H1 (cell line): ENCODE measurements around the gene INO80C. TPM values are rescaled to one million over a fixed set of nuclear protein-coding genes. Genes with fewer than 3 reads are reported as not detected.

Experiments
- CTCF ChIA-PET: fragments of 300-600 bp; sonication (Branson Sonifier 250); formaldehyde crosslinking; loops from one replicate; lab custom pipeline; 2021; ENCODE audit not compliant: partially characterized antibody; lab: Charles Lee
- POLR2A ChIA-PET: fragments of 300-600 bp; sonication (Branson Sonifier 250); formaldehyde crosslinking; loops from one replicate; lab custom pipeline; 2021; ENCODE audit warnings: inconsistent platforms; ENCODE audit not compliant: partially characterized antibody; lab: Charles Lee
- DNase-seq, 2 experiments: peaks; one replicate each; pipeline versions ENCODE4 v3.0.0 to v3.0.0-alpha.2; 2010 to 2022; ENCODE audit warnings: low spot score in 2 of 2, low read depth in 1 of 2, mixed read lengths in 1 of 2
- FAIRE-seq: peaks from 2 replicates; lab custom pipeline; 2011; peaks lifted over from hg19 to GRCh38; lab: Jason Lieb, UNC
- H2AFZ ChIP-seq: 2 replicates; pipeline ENCODE4 v1.8.1; 2012; ENCODE audit warnings: low read length, inconsistent platforms
- H2AK5ac ChIP-seq: 2 replicates; pipeline ENCODE4 v1.6.1; 2013; ENCODE audit warnings: low read depth, low read length
- H2BK120ac ChIP-seq: replicated peaks from 2 replicates; pipeline ENCODE3; 2013; ENCODE audit warnings: low read depth, low read length, inconsistent platforms
- H2BK12ac ChIP-seq: 2 replicates; pipeline ENCODE4 v1.6.1; 2013; ENCODE audit warnings: low read depth, low read length
- H2BK15ac ChIP-seq: 2 replicates; pipeline ENCODE4 v1.6.1; 2013; ENCODE audit warnings: low read length
- H2BK20ac ChIP-seq: 2 replicates; pipeline ENCODE4 v1.6.1; 2013; ENCODE audit warnings: low read length
- H2BK5ac ChIP-seq: 2 replicates; pipeline ENCODE4 v1.6.1; 2013; ENCODE audit warnings: low read depth, low read length
- H3K14ac ChIP-seq: 2 replicates; pipeline ENCODE4 v1.6.1; 2013; ENCODE audit warnings: inconsistent platforms; ENCODE audit not compliant: insufficient read length
- H3K18ac ChIP-seq: 2 replicates; pipeline ENCODE4 v1.6.1; 2013; ENCODE audit warnings: low read length; ENCODE audit errors: extremely low read depth
- H3K23ac ChIP-seq: 2 replicates; pipeline ENCODE4 v1.6.1; 2013; ENCODE audit warnings: inconsistent platforms; ENCODE audit not compliant: insufficient read length
- H3K23me2 ChIP-seq: 2 replicates; pipeline ENCODE4 v1.6.1; 2013; ENCODE audit warnings: low read depth, low read length
- H3K27ac ChIP-seq: 2 replicates; pipeline ENCODE4 v1.6.1; 2011; ENCODE audit warnings: low read depth, low read length, inconsistent platforms
- H3K27me3 ChIP-seq, 4 experiments: replicated peaks in 1 of 4; 1 replicate in 1 of 4; 2 replicates in 3 of 4; pipeline versions ENCODE4 v1.6.1 to v1.8.1; 2011 to 2013; ENCODE audit warnings: low read length in 3 of 4, mild to moderate bottlenecking in 3 of 4, inconsistent platforms in 2 of 4, mixed read lengths in 2 of 4, moderate library complexity in 1 of 4; ENCODE audit not compliant: control insufficient read depth in 3 of 4, insufficient read depth in 3 of 4; ENCODE audit errors: extremely low read depth in 1 of 4
- H3K36me3 ChIP-seq, 4 experiments: 2 replicates each; pipeline versions ENCODE4 v1.6.1 to v1.8.1; 2011 to 2013; ENCODE audit warnings: mild to moderate bottlenecking in 4 of 4, low read length in 3 of 4, moderate library complexity in 2 of 4, control low read depth in 1 of 4, inconsistent platforms in 1 of 4; ENCODE audit not compliant: insufficient read depth in 4 of 4, control insufficient read depth in 2 of 4
- H3K4ac ChIP-seq: replicated peaks from 2 replicates; pipeline ENCODE3; 2013; ENCODE audit warnings: low read length, low read depth, mixed read lengths, inconsistent platforms; ENCODE audit not compliant: insufficient read length
- H3K4me1 ChIP-seq, 4 experiments: replicated peaks in 1 of 4; 1 replicate in 1 of 4; 2 replicates in 3 of 4; pipeline versions ENCODE4 v1.6.1 to v1.8.1; 2011 to 2013; ENCODE audit warnings: low read length in 3 of 4, inconsistent platforms in 2 of 4, mixed read lengths in 1 of 4; ENCODE audit not compliant: insufficient read depth in 4 of 4, control insufficient read depth in 3 of 4
- H3K4me2 ChIP-seq, 2 experiments: 2 replicates each; pipeline versions ENCODE4 v1.6.1 to v1.8.1; 2011 to 2013; ENCODE audit warnings: low read depth in 2 of 2, low read length in 2 of 2, control low read depth in 1 of 2, inconsistent platforms in 1 of 2, mild to moderate bottlenecking in 1 of 2; ENCODE audit not compliant: insufficient read depth in 1 of 2
- H3K4me3 ChIP-seq, 4 experiments: fragments of 200-600, 300-600 bp in 1 of 4; sonication (generic), shearing (Covaris generic), sonication (Bioruptor Twin) in 1 of 4; 2 replicates each; pipeline versions ENCODE4 v1.5.1 to v1.8.1; 2011 to 2016; ENCODE audit warnings: low read length in 4 of 4, low read depth in 3 of 4, control low read depth in 2 of 4, inconsistent platforms in 2 of 4, mild to moderate bottlenecking in 2 of 4, mixed read lengths in 1 of 4, moderate library complexity in 1 of 4; ENCODE audit not compliant: insufficient read depth in 2 of 4; ENCODE audit errors: extremely low read depth in 1 of 4
- H3K56ac ChIP-seq: replicated peaks from 2 replicates; pipeline ENCODE3; 2013; ENCODE audit warnings: low read depth, mild to moderate bottlenecking, mixed read lengths, low read length, inconsistent platforms; ENCODE audit not compliant: insufficient read length
- H3K79me1 ChIP-seq: 2 replicates; pipeline ENCODE4 v1.6.1; 2013; ENCODE audit warnings: low read depth, low read length, control low read depth
- H3K79me2 ChIP-seq, 2 experiments: 2 replicates each; pipeline versions ENCODE4 v1.6.1 to v1.8.1; 2012 to 2013; ENCODE audit warnings: low read length in 2 of 2, mild to moderate bottlenecking in 2 of 2, inconsistent platforms in 1 of 2; ENCODE audit not compliant: insufficient read depth in 2 of 2, control insufficient read depth in 1 of 2
- H3K9ac ChIP-seq, 4 experiments: replicated peaks in 1 of 4; 1 replicate in 1 of 4; 2 replicates in 3 of 4; pipeline versions ENCODE4 v1.6.1 to v1.8.1; 2011 to 2013; ENCODE audit warnings: low read depth in 3 of 4, low read length in 3 of 4, control low read depth in 2 of 4, mild to moderate bottlenecking in 2 of 4, moderate library complexity in 2 of 4, inconsistent platforms in 1 of 4; ENCODE audit errors: extremely low read depth in 1 of 4
- H3K9me3 ChIP-seq, 2 experiments: 2 replicates each; pipeline versions ENCODE4 v1.6.1 to v1.8.1; 2012 to 2013; ENCODE audit warnings: mild to moderate bottlenecking in 2 of 2, moderate library complexity in 2 of 2, control low read depth in 1 of 2, inconsistent platforms in 1 of 2, low read depth in 1 of 2, low read length in 1 of 2, mixed read lengths in 1 of 2; ENCODE audit not compliant: insufficient read depth in 2 of 2
- H4K20me1 ChIP-seq, 2 experiments: replicated peaks in 1 of 2; 2 replicates each; pipeline versions ENCODE3 to v1.8.1; 2011 to 2013; ENCODE audit warnings: inconsistent platforms in 2 of 2, low read length in 2 of 2, mild to moderate bottlenecking in 1 of 2; ENCODE audit not compliant: insufficient read depth in 2 of 2, control insufficient read depth in 1 of 2
- H4K5ac ChIP-seq: 2 replicates; pipeline ENCODE4 v1.6.1; 2013; ENCODE audit warnings: low read length, low read depth, mixed read lengths, inconsistent platforms; ENCODE audit not compliant: insufficient read length
- H4K8ac ChIP-seq: 2 replicates; pipeline ENCODE4 v1.8.0; 2013; ENCODE audit warnings: mild to moderate bottlenecking, moderate library complexity, low read length, inconsistent platforms; ENCODE audit not compliant: insufficient read depth; ENCODE audit errors: extremely low read depth
- H4K91ac ChIP-seq: replicated peaks from 2 replicates; pipeline ENCODE3; 2013; ENCODE audit warnings: low read length, mixed read lengths, inconsistent platforms; ENCODE audit not compliant: insufficient read length
- BACH1 ChIP-seq: IDR thresholded peaks from 2 replicates; pipeline ENCODE4 v1.6.1; 2012; ENCODE audit warnings: low read length, improper control_type of control experiment
- CTBP2 ChIP-seq: IDR thresholded peaks from 2 replicates; pipeline ENCODE4 v1.7.0; 2011; ENCODE audit warnings: borderline replicate concordance, mild to moderate bottlenecking, moderate library complexity, mixed read lengths, low read length; ENCODE audit not compliant: insufficient read depth, insufficient read length
- EGR1 ChIP-seq: IDR thresholded peaks from 2 replicates; pipeline ENCODE4 v1.6.1; 2011; ENCODE audit warnings: low read depth, low read length, borderline replicate concordance
- HDAC2 ChIP-seq, 2 experiments: fragments of 300-600 bp in 1 of 2; sonication (generic) in 1 of 2; IDR thresholded peaks; 2 replicates each; pipeline ENCODE4 v1.6.1; 2011 to 2012; ENCODE audit warnings: low read depth in 2 of 2, low read length in 2 of 2, mild to moderate bottlenecking in 2 of 2, moderate library complexity in 2 of 2, borderline replicate concordance in 1 of 2, inconsistent platforms in 1 of 2
- RAD21 ChIP-seq, 2 experiments: IDR thresholded peaks in 1 of 2; conservative IDR thresholded peaks in 1 of 2; 2 replicates each; pipeline ENCODE4 v1.6.1; 2011; ENCODE audit warnings: low read depth in 2 of 2, low read length in 2 of 2, improper control_type of control experiment in 1 of 2, inconsistent platforms in 1 of 2, mild to moderate bottlenecking in 1 of 2, moderate library complexity in 1 of 2
- RXRA ChIP-seq: IDR thresholded peaks from 2 replicates; pipeline ENCODE4 v1.6.1; 2011; ENCODE audit warnings: low read depth, mild to moderate bottlenecking, low read length, moderate library complexity; ENCODE audit not compliant: insufficient read depth
- WGBS, 2 experiments: shearing (Covaris generic) in 1 of 2; methylation state at CpG; one replicate each; pipeline versions ENCODE4 v1.1.6 to v1.1.7; 2013 to 2015; ENCODE audit warnings: low lambda C conversion rate in 2 of 2, mixed read lengths in 2 of 2, inconsistent platforms in 1 of 2, low coverage in 1 of 2, missing lambda C conversion rate in 1 of 2; ENCODE audit not compliant: insufficient replicate concordance in 2 of 2, insufficient coverage in 1 of 2, insufficient read length in 1 of 2; ENCODE audit errors: extremely low coverage in 1 of 2, missing lambda C conversion rate in 1 of 2; 5-methylcytosine and 5-hydroxymethylcytosine counted together
- polyA plus RNA-seq, 7 experiments: library from polyadenylated mRNA; depleted of rRNA in 3 of 7; stranded (reverse) in 5 of 7; unstranded in 2 of 7; fragments of >200 nt in 5 of 7; fragments of 200-250 nt in 2 of 7; gene quantifications; 1 replicate in 5 of 7; 2 replicates in 1 of 7; 4 replicates in 1 of 7; pipeline versions ENCODE4 v1.2.1 to v1.2.3, GENCODE V29; 2011 to 2013; ENCODE audit warnings: missing spikeins in 2 of 7, mixed read lengths in 2 of 7
- total RNA-seq: library from RNA; stranded (reverse); fragmentation: NEBNext Ultra II Directional; extraction: Animal tissue kit (Norgen Biotek cat#: 25700); gene quantifications from 2 replicates; pipeline ENCODE4 v1.2.1, GENCODE V29; 2021

The INO80C gene
- total and polyA plus RNA-seq, 2 of the 8 experiments (the other 6 are each of a cell fraction or from before 2014, with no cell fraction given), result 30.1 to 48.9 TPM

- Histone ChIP-seq H3K27me3 (no peaks in the 10 kb centered on the region), H2BK12ac (no peak overlapping the region), H3K4ac (no peak overlapping the region), H3K27ac (no peak overlapping the region), H3K14ac (no peak overlapping the region), H4K91ac (no peak overlapping the region), H3K23ac (no peak overlapping the region), H3K79me2 (peaks cover 6 to 68% of the 10 kb centered on the region in 2 experiments; a peak in 3 of 4 replicates), H3K36me3 (peaks cover 0 to 5% (median 0%) of the 10 kb centered on the region in 4 experiments; a peak in 4 of 8 replicates), H3K23me2 (no peaks in the 10 kb centered on the region), H2BK5ac (no peak overlapping the region), H3K4me3 (no peak overlapping the region), H4K5ac (no peak overlapping the region), H3K4me2 (no peak overlapping the region), H2BK15ac (no peak overlapping the region), H3K18ac (no peak overlapping the region), H3K56ac (no peak overlapping the region), H2BK120ac (no peak overlapping the region), H4K8ac (no peak overlapping the region), H3K79me1 (peaks cover 7% of the 10 kb centered on the region; the same call in 1 of the 2 replicates), H3K9me3 (no peaks in the 10 kb centered on the region), H3K4me1 (peaks cover 0 to 4% (median 2%) of the 10 kb centered on the region in 4 experiments; a peak in 3 of 7 replicates), H3K9ac (no peak overlapping the region), H2AK5ac (no peak overlapping the region), H2BK20ac (no peak overlapping the region), H2AFZ (no peak overlapping the region), H4K20me1 (peaks cover 0 to 3% of the 10 kb centered on the region in 2 experiments)
- 87% methylated on average over 5 of the region's 5 CpGs; no CpG with 5 or more reads in 1 of the 2 experiments for WGBS, 2 experiments
- ChIA-PET CTCF (interaction anchor here (0.7 to 0.9 kb wide), 3 partner anchors 12 to 464 kb away, joined by 3 read pairs; no protein-coding TSS in a partner anchor), POLR2A (interaction anchor here (1.7 to 2.6 kb wide), 3 partner anchors 10 to 16 kb away, joined by 4 to 8 read pairs (median 7); partner anchors contain the start of gene INO80C)
- DNase-seq (no peak), FAIRE-seq (no peak)
- TF ChIP-seq CTBP2, result no peak
- TF ChIP-seq EGR1, result no peak
- no peak for TF ChIP-seq RAD21 (IDR thresholded peaks at IDR 0.05 in 1 of 2, conservative IDR thresholded peaks at IDR 0.05 in 1 of 2; ENCODE audit: low read depth in 2 of 2, low read length in 2 of 2)
- no peak for TF ChIP-seq HDAC2 (IDR thresholded peaks at IDR 0.05; ENCODE audit: borderline replicate concordance in 1 of 2, low read depth in 2 of 2, low read length in 2 of 2)
- TF ChIP-seq BACH1, result no peak
- TF ChIP-seq RXRA, result no peak
These were observed 15.8 kb downstream of the INO80C start for GRCh38 chr18:35481960-35482366.
